IPS-18c (cell line): ENCODE results near the gene KLK4.

Experiments used
- H3K4me3 ChIP-seq: 2 replicates; pipeline ENCODE4 v1.7.0; 2013; ENCODE audit warnings: low read depth, mild to moderate bottlenecking, low read length, moderate library complexity; ENCODE audit not compliant: insufficient read depth
- H3K9me3 ChIP-seq: one replicate; pipeline ENCODE4 v1.6.1; 2013; ENCODE audit warnings: mild to moderate bottlenecking, low read length, moderate library complexity; ENCODE audit not compliant: control insufficient read depth, insufficient read depth

The KLK4 gene

GRCh38 chr19:50861010-50861409 lies 50.2 kb downstream of the KLK4 start:
- Histone ChIP-seq H3K4me3 (no peak overlapping the region), H3K9me3 (peaks cover 2% of the 10 kb centered on the region)

- Histone ChIP-seq H3K9me3 (peaks cover 2% of the 10 kb centered on the region), H3K4me3 (no peak overlapping the region)
Observed at GRCh38 chr19:50859849-50860248, 51.3 kb downstream of the KLK4 start.

GRCh38 chr19:50858886-50859285 lies 52.3 kb downstream of the KLK4 start:
- no peak overlapping the region for H3K4me3 ChIP-seq

GRCh38 chr19:50857366-50857765 lies 53.8 kb downstream of the KLK4 start:
- Histone ChIP-seq H3K4me3 (no peak overlapping the region), H3K9me3 (peaks cover 2% of the 10 kb centered on the region)

More at GRCh38 chr19:50858886-50859285, 52.3 kb downstream of the KLK4 start:
- H3K9me3 ChIP-seq: peaks cover 2% of the 10 kb centered on the region
